Left renal pelvis (tissue), 4 donors: Measurements from ENCODE around the gene LY9. TPM values are rescaled to one million over a fixed set of nuclear protein-coding genes. Genes with fewer than 3 reads are reported as not detected.
"Not testable (repeated sequence)": the region's sequence is repeated elsewhere in the genome, so short reads cannot be mapped to it uniquely, and the experiment has no call there.

Source experiments
- DNase-seq, 4 donors: peaks; one replicate each; pipeline ENCODE4 v3.0.0-alpha.2; 2013; ENCODE audit warnings: low read depth in 4 of 4, low spot score in 3 of 4
- polyA plus RNA-seq, 4 donors: library from polyadenylated mRNA; unstranded; fragments of 120-200 nt; gene quantifications; one replicate each; pipeline ENCODE4 v1.2.1, GENCODE V29; 2013; ENCODE audit not compliant: insufficient read length in 4 of 4

The LY9 gene
- polyA plus RNA-seq, 4 donors = 0.17 to 0.49 (median 0.31) TPM; not detected in 1

- no peak for DNase-seq
Observed at GRCh38 chr1:160862203-160863060, 66.5 kb downstream of the LY9 start, which contains the start of gene CD244. Gene CD244 (minus strand): TSS chr1:160862887. CDS start chr1:160862677, 210 bp downstream.

DNA sequence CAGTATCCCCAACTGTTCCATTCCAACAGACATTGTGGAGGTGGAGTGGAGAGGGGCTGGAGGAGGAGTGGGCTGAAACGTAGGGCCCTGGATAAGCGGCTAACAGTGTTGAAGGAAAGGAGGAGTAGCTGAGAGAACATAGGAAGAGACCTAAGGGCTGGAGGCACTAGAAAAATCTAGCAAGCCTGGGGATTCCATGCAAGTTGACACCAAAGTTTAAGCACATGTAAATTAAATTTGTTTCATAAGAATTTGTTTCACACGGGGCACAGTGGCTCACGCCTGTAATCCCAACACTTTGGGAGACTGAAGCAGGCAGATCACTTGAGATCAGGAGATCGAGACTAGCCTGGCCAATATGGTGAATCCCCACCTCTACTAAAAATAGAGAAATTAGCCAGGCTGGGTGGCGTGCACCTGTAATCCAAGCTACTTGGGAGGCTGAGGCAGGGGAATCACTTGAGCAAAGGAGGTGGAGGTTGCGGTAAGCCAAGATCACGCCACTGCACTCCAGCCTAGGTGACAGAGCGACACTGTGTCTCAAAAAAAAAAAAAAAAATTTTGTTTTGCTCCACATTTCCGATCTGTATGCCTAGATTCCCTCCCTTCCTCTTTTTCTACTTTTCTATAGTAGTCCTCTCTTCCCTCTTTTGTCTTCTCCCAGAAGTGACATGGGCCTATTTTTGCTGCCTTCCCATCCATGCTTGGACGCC is 67.2 kb downstream of the LY9 start:
- DNase-seq = no peak

- no peak for DNase-seq
Observed at GRCh38 chr1:160863774-160864131, 67.8 kb downstream of the LY9 start.

GRCh38 chr1:160864173-160864572 is 68.2 kb downstream of the LY9 start:
- DNase-seq = no peak

GRCh38 chr1:160865337-160865736 is 69.4 kb downstream of the LY9 start:
- no peak for DNase-seq

- no peak for DNase-seq
Observed at GRCh38 chr1:160866001-160866694, 70.2 kb downstream of the LY9 start.

- no peak for DNase-seq
Observed at GRCh38 chr1:160866695-160867260, 70.8 kb downstream of the LY9 start.

DNA sequence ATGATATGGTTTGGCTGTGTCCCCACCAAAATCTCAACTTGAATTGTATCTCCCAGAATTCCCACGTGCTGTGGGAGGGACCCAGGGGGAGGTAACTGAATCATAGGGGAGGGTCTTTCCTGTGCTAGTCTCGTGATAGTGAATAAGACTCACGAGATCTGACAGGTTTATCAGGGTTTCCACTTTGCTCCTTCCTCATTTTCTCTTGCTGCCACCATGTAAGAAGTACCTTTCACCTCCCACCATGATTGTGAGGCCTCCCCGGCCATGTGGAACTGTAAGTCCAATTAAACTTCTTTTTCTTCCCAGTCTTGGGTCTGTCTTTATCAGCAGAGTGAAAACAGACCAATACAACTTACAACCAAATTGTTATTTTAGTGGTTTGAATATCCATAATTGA is 71.7 kb downstream of the LY9 start:
- not testable (repeated sequence) for DNase-seq

- DNase-seq = no peak
Observed at GRCh38 chr1:160868141-160868540, 72.2 kb downstream of the LY9 start.

DNA sequence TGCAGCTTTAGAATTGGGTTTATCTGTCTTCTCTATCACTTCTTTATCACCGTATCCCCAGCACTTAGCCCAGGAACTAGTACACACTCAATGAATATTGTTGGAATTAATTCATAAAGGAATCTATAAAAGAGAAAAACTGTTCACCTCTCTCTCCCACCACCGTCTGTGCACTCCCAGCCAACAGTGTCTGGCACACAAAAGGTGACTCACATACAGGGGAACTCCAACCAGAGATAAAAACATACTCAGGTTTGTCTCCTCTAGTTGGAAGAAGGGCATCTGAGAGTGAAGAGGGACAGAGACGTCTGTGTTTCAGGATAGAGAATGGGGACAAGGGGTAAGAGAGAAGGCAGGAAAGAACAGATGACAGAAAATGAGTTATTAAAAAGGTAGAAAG is 79.0 kb downstream of the LY9 start:
- no peak for DNase-seq

- not testable (repeated sequence) for DNase-seq
Observed at GRCh38 chr1:160875591-160875990, 79.6 kb downstream of the LY9 start.

- DNase-seq = no peak
Observed at GRCh38 chr1:160876311-160876710, 80.3 kb downstream of the LY9 start.

DNA sequence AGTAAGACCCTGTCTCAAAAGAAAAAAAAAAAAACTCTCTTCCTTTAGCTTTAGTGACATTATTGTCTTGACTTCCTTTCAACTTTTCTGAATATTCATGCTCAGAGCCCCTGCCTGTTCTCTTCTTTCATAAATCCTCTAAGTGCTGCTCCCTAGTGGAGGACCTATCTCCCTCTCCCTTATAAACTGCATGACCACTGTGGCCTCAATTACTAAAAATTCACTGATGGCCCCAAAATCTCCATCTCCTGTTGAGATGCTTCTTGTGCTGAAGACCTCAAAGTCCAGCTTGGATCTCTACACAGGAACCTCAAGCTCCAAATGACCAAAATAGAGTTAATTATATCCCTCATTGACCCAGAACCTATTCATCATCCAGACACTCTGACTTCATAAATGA is 81.2 kb downstream of the LY9 start:
- no peak for DNase-seq

Other genes starting within 250 kb of the LY9 start
- gene CD84, start 216.7 kb upstream of the LY9 start, polyA plus RNA-seq = 1 to 10 TPM in 2 of 4 donors, under 1 TPM in 2; 0.80 to 2.0 (median 1.2) TPM
- gene SLAMF1, start 149.1 kb upstream of the LY9 start, polyA plus RNA-seq = under 1 TPM; 0.07 to 0.23 (median 0.13) TPM
- 1 to 10 TPM; 1.4 to 2.0 (median 1.6) TPM for gene CD48, start 84.4 kb upstream of the LY9 start, polyA plus RNA-seq
- under 1 TPM; 0.30 to 0.68 (median 0.41) TPM for gene SLAMF7, start 56.9 kb upstream of the LY9 start, polyA plus RNA-seq
- under 1 TPM; 0.07 to 0.42 (median 0.19) TPM for gene CD244, start 66.7 kb downstream of the LY9 start, polyA plus RNA-seq
- gene ITLN1, start 89.0 kb downstream of the LY9 start, polyA plus RNA-seq = 1 to 10 TPM in 3 of 4 donors, under 1 TPM in 1; 0.30 to 4.7 (median 1.9) TPM
- not detected for gene ITLN2, start 158.6 kb downstream of the LY9 start, polyA plus RNA-seq
- 10 to 100 TPM; 11.1 to 98.1 (median 85.2) TPM for gene F11R, start 225.0 kb downstream of the LY9 start, polyA plus RNA-seq
- gene TSTD1, start 242.8 kb downstream of the LY9 start, polyA plus RNA-seq = 10 to 100 TPM in 3 of 4 donors, 1 to 10 TPM in 1; 9.5 to 75.7 (median 52.2) TPM
- gene USF1, start 249.8 kb downstream of the LY9 start, polyA plus RNA-seq = 10 to 100 TPM; 51.0 to 68.9 (median 54.5) TPM